ENCODE data around the gene NCDN.

NCDN gene

DNA sequence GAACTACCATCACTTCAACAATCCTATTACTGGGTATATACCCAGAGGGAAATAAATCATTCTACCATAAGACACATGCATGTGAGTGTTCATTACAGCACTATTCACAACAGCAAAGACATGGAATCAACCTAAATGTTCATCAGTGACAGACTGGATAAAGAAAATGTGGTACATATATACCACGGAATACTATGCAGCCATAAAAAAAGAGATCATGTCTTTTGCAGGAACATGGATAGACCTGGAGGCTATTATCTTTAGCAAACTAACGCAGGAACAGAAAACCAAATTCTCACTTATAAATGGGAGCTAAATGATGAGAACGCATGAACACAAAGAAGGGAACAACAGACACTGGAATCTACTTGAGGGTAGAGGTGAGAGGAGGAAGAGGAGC, 39.4 kb upstream of the NCDN start:
- no peak overlapping the region for H3K23ac ChIP-seq (ENCODE audit: low read depth, low read length, poor library complexity)
- H2AK5ac ChIP-seq (ENCODE audit: low read depth, low read length): no peak overlapping the region
- no peak overlapping the region for H2BK15ac ChIP-seq (ENCODE audit: low read length)
- no peak overlapping the region for H3K18ac ChIP-seq (ENCODE audit: low read length)
- no peak overlapping the region for H3K14ac ChIP-seq (ENCODE audit: low read length)
- H2AFZ ChIP-seq (ENCODE audit: low read length): no peak overlapping the region
- H2BK5ac ChIP-seq (ENCODE audit: low read length): no peak overlapping the region
- no peak overlapping the region for H4K91ac ChIP-seq (ENCODE audit: low read depth, low read length, poor library complexity)
- DNase-seq (ENCODE audit: low spot score): no peak
- no peak overlapping the region for H3K9ac ChIP-seq (ENCODE audit: low read depth, low read length, poor library complexity)
- H3K27ac ChIP-seq (replicated peaks; ENCODE audit: low read length): no peak overlapping the region
- H3K4me1 ChIP-seq (ENCODE audit: control insufficient read depth in 2 of 2, insufficient read depth in 1 of 2, low read depth in 1 of 2, low read length in 2 of 2): no peaks in the 10 kb centered on the region
- H4K8ac ChIP-seq (ENCODE audit: low read depth, low read length): no peak overlapping the region
- WGBS, 2 donors (ENCODE audit: extremely low coverage in 2 of 2, insufficient read length in 2 of 2, insufficient replicate concordance in 1 of 2): no CpG with 5 or more reads among the region's 3 CpGs
- H2BK12ac ChIP-seq (ENCODE audit: low read length): no peak overlapping the region
- H3K4me2 ChIP-seq (ENCODE audit: insufficient read depth, low read length, poor library complexity, severe bottlenecking): no peak overlapping the region
- H2BK120ac ChIP-seq (ENCODE audit: low read depth, low read length): no peak overlapping the region
- H3K4me3 ChIP-seq (ENCODE audit: low read length in 2 of 2): no peak overlapping the region
- no peaks in the 10 kb centered on the region for H3K27me3 ChIP-seq (ENCODE audit: control insufficient read depth in 3 of 3, insufficient read depth in 3 of 3, low read depth in 1 of 3, low read length in 3 of 3)
- H3K9me3 ChIP-seq (replicated peaks in 1 of 2; ENCODE audit: control insufficient read depth in 2 of 2, insufficient read depth in 1 of 2, low read depth in 1 of 2, low read length in 2 of 2): peaks cover 0 to 30% of the 10 kb centered on the region in 2 donors
- no peak overlapping the region for H3K4ac ChIP-seq (ENCODE audit: low read length)
- H3K36me3 ChIP-seq (replicated peaks in 1 of 2; ENCODE audit: control insufficient read depth in 2 of 2, insufficient read depth in 2 of 2, low read length in 2 of 2): peaks cover 0 to 2% of the 10 kb centered on the region in 2 donors
- H3K79me1 ChIP-seq (ENCODE audit: low read depth, low read length): peaks cover 1% of the 10 kb centered on the region

DNA sequence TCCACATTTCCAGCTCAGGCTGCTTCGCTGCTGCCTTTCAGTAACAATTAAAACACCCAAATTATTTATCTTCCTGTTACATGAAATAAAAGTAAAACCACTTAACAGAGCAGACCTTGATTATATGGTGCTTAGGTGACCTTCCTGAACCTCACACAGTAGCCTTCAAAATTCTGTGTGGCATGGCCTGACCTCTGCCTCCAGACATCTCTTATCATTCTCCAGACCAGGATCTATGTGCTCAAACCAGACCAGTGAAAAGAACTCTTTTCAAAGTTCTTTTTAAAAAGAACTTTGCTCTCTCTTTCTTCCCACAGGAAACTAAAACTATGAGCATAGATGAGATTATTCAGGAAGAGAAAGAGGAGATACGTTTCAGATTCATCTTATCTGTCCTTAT, 38.2 kb upstream of the NCDN start:
- H3K4me1 ChIP-seq (ENCODE audit: control insufficient read depth in 2 of 2, insufficient read depth in 1 of 2, low read depth in 1 of 2, low read length in 2 of 2): no peaks in the 10 kb centered on the region
- H4K91ac ChIP-seq (ENCODE audit: low read depth, low read length, poor library complexity): no peak overlapping the region
- no peak overlapping the region for H3K4me3 ChIP-seq (ENCODE audit: low read length in 2 of 2)
- DNase-seq (ENCODE audit: low spot score): no peak
- H3K9me3 ChIP-seq (replicated peaks in 1 of 2; ENCODE audit: control insufficient read depth in 2 of 2, insufficient read depth in 1 of 2, low read depth in 1 of 2, low read length in 2 of 2): peaks cover 0 to 31% of the 10 kb centered on the region in 2 donors
- no peak overlapping the region for H2AK5ac ChIP-seq (ENCODE audit: low read depth, low read length)
- H2BK5ac ChIP-seq (ENCODE audit: low read length): no peak overlapping the region
- no peak overlapping the region for H3K23ac ChIP-seq (ENCODE audit: low read depth, low read length, poor library complexity)
- H3K4ac ChIP-seq (ENCODE audit: low read length): no peak overlapping the region
- H4K8ac ChIP-seq (ENCODE audit: low read depth, low read length): no peak overlapping the region
- H3K79me1 ChIP-seq (ENCODE audit: low read depth, low read length): peaks cover 1% of the 10 kb centered on the region
- H2AFZ ChIP-seq (ENCODE audit: low read length): no peak overlapping the region
- H3K9ac ChIP-seq (ENCODE audit: low read depth, low read length, poor library complexity): no peak overlapping the region
- H3K14ac ChIP-seq (ENCODE audit: low read length): no peak overlapping the region
- no CpG with 5 or more reads among the region's 2 CpGs for WGBS, 2 donors (ENCODE audit: extremely low coverage in 2 of 2, insufficient read length in 2 of 2, insufficient replicate concordance in 1 of 2)
- no peak overlapping the region for H3K18ac ChIP-seq (ENCODE audit: low read length)
- H3K27me3 ChIP-seq (ENCODE audit: control insufficient read depth in 3 of 3, insufficient read depth in 3 of 3, low read depth in 1 of 3, low read length in 3 of 3): no peaks in the 10 kb centered on the region
- no peak overlapping the region for H2BK120ac ChIP-seq (ENCODE audit: low read depth, low read length)
- peaks cover 0 to 2% of the 10 kb centered on the region in 2 donors for H3K36me3 ChIP-seq (replicated peaks in 1 of 2; ENCODE audit: control insufficient read depth in 2 of 2, insufficient read depth in 2 of 2, low read length in 2 of 2)
- H3K27ac ChIP-seq (replicated peaks; ENCODE audit: low read length): no peak overlapping the region
- no peak overlapping the region for H2BK15ac ChIP-seq (ENCODE audit: low read length)
- no peak overlapping the region for H3K4me2 ChIP-seq (ENCODE audit: insufficient read depth, low read length, poor library complexity, severe bottlenecking)
- H2BK12ac ChIP-seq (ENCODE audit: low read length): no peak overlapping the region

DNA sequence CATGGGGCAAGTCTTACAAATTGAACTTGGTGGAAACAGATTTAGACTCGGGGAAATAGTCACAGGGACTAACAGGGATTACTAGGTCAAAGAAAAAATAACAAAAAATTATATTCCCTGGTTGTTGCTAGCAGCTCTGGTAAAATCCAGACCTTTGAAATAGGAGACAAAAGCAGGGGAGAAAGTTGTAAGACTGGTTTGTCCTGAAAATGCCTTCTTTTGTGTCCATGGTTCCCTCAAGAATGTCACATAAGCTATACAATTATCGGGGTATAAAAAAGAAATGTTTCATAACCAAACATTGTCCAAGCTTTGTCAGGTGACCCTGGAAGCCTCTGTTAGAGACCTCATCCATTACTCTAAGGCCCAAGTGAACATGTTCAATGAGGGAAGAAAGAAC, 33.5 kb upstream of the NCDN start:
- no peak overlapping the region for H3K9ac ChIP-seq (ENCODE audit: low read depth, low read length, poor library complexity)
- no peak overlapping the region for H4K8ac ChIP-seq (ENCODE audit: low read depth, low read length)
- H3K4me1 ChIP-seq (ENCODE audit: control insufficient read depth in 2 of 2, insufficient read depth in 1 of 2, low read depth in 1 of 2, low read length in 2 of 2): no peaks in the 10 kb centered on the region
- no peak overlapping the region for H2AK5ac ChIP-seq (ENCODE audit: low read depth, low read length)
- no peak overlapping the region for H3K23ac ChIP-seq (ENCODE audit: low read depth, low read length, poor library complexity)
- WGBS, 2 donors (ENCODE audit: extremely low coverage in 2 of 2, insufficient read length in 2 of 2, insufficient replicate concordance in 1 of 2): no CpG with 5 or more reads among the region's 2 CpGs
- H2AFZ ChIP-seq (ENCODE audit: low read length): no peak overlapping the region
- no peak overlapping the region for H3K18ac ChIP-seq (ENCODE audit: low read length)
- H3K4me3 ChIP-seq (ENCODE audit: low read length in 2 of 2): no peak overlapping the region
- no peak overlapping the region for H4K91ac ChIP-seq (ENCODE audit: low read depth, low read length, poor library complexity)
- H3K9me3 ChIP-seq (replicated peaks in 1 of 2; ENCODE audit: control insufficient read depth in 2 of 2, insufficient read depth in 1 of 2, low read depth in 1 of 2, low read length in 2 of 2): peaks cover 0 to 48% of the 10 kb centered on the region in 2 donors
- peaks cover 0 to 4% of the 10 kb centered on the region in 2 donors for H3K36me3 ChIP-seq (replicated peaks in 1 of 2; ENCODE audit: control insufficient read depth in 2 of 2, insufficient read depth in 2 of 2, low read length in 2 of 2)
- no peak overlapping the region for H3K4ac ChIP-seq (ENCODE audit: low read length)
- no peak overlapping the region for H2BK5ac ChIP-seq (ENCODE audit: low read length)
- H3K14ac ChIP-seq (ENCODE audit: low read length): no peak overlapping the region
- H3K27ac ChIP-seq (replicated peaks; ENCODE audit: low read length): no peak overlapping the region
- no peak for DNase-seq (ENCODE audit: low spot score)
- H2BK15ac ChIP-seq (ENCODE audit: low read length): no peak overlapping the region
- no peak overlapping the region for H2BK12ac ChIP-seq (ENCODE audit: low read length)
- no peak overlapping the region for H2BK120ac ChIP-seq (ENCODE audit: low read depth, low read length)
- no peaks in the 10 kb centered on the region for H3K27me3 ChIP-seq (ENCODE audit: control insufficient read depth in 3 of 3, insufficient read depth in 3 of 3, low read depth in 1 of 3, low read length in 3 of 3)
- H3K79me1 ChIP-seq (ENCODE audit: low read depth, low read length): peaks cover 1% of the 10 kb centered on the region
- no peak overlapping the region for H3K4me2 ChIP-seq (ENCODE audit: insufficient read depth, low read length, poor library complexity, severe bottlenecking)

DNA sequence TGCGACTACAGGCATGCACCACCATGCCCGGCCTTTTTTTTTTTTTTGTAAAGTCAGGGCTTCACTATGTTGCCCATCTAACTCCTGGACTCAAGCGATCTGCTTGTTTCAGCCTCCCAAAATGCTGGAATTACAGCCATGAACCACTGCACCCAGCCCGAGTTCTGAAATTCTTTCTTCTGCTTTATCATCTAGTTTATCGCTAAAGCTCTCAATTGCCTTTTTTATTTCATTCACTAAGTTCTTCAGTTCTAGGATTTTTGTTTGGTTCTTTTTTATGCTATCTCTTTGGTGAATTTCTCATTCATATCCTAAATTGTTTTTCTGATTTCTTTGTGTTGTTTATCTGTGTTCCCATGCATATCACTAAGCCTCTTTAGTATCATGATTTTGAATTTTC, 27.4 kb upstream of the NCDN start:
- no peak overlapping the region for H3K14ac ChIP-seq (ENCODE audit: low read length)
- no peak overlapping the region for H2AK5ac ChIP-seq (ENCODE audit: low read depth, low read length)
- DNase-seq (ENCODE audit: low spot score): no peak
- H3K27ac ChIP-seq (replicated peaks; ENCODE audit: low read length): no peak overlapping the region
- H2BK15ac ChIP-seq (ENCODE audit: low read length): no peak overlapping the region
- H3K23ac ChIP-seq (ENCODE audit: low read depth, low read length, poor library complexity): no peak overlapping the region
- no peaks in the 10 kb centered on the region for H3K27me3 ChIP-seq (ENCODE audit: control insufficient read depth in 3 of 3, insufficient read depth in 3 of 3, low read depth in 1 of 3, low read length in 3 of 3)
- no peak overlapping the region for H2BK120ac ChIP-seq (ENCODE audit: low read depth, low read length)
- peaks cover 13 to 70% of the 10 kb centered on the region in 2 donors for H3K9me3 ChIP-seq (replicated peaks in 1 of 2; ENCODE audit: control insufficient read depth in 2 of 2, insufficient read depth in 1 of 2, low read depth in 1 of 2, low read length in 2 of 2)
- H4K91ac ChIP-seq (ENCODE audit: low read depth, low read length, poor library complexity): no peak overlapping the region
- no peak overlapping the region for H3K4me2 ChIP-seq (ENCODE audit: insufficient read depth, low read length, poor library complexity, severe bottlenecking)
- H3K4ac ChIP-seq (ENCODE audit: low read length): no peak overlapping the region
- no peak overlapping the region for H2AFZ ChIP-seq (ENCODE audit: low read length)
- no peak overlapping the region for H3K18ac ChIP-seq (ENCODE audit: low read length)
- H3K36me3 ChIP-seq (replicated peaks in 1 of 2; ENCODE audit: control insufficient read depth in 2 of 2, insufficient read depth in 2 of 2, low read length in 2 of 2): peaks cover 10 to 51% of the 10 kb centered on the region in 2 donors
- no peak overlapping the region for H4K8ac ChIP-seq (ENCODE audit: low read depth, low read length)
- H3K9ac ChIP-seq (ENCODE audit: low read depth, low read length, poor library complexity): no peak overlapping the region
- H2BK12ac ChIP-seq (ENCODE audit: low read length): no peak overlapping the region
- no peak overlapping the region for H3K4me3 ChIP-seq (ENCODE audit: low read length in 2 of 2)
- no CpG with 5 or more reads among the region's 5 CpGs for WGBS, 2 donors (ENCODE audit: extremely low coverage in 2 of 2, insufficient read length in 2 of 2, insufficient replicate concordance in 1 of 2)
- H3K4me1 ChIP-seq (ENCODE audit: control insufficient read depth in 2 of 2, insufficient read depth in 1 of 2, low read depth in 1 of 2, low read length in 2 of 2): no peaks in the 10 kb centered on the region
- no peak overlapping the region for H2BK5ac ChIP-seq (ENCODE audit: low read length)
- no peaks in the 10 kb centered on the region for H3K79me1 ChIP-seq (ENCODE audit: low read depth, low read length)
